HuH-7 (cell line): ENCODE data around the gene NCKAP5.
"Not testable (repeated sequence)": the region's sequence is repeated elsewhere in the genome, so short reads cannot be mapped to it uniquely, and the experiment has no call there.

Source experiments
- DNase-seq: peaks from one replicate; pipeline ENCODE4 v3.0.0; 2011; ENCODE audit warnings: low spot score

NCKAP5 gene

GRCh38 chr2:133266041-133266925 lies 302.0 kb downstream of the NCKAP5 start:
- DNase-seq = peak; percentile 39

GRCh38 chr2:133265432-133265949 lies 302.8 kb downstream of the NCKAP5 start:
- no peak for DNase-seq

GRCh38 chr2:133264989-133265401 lies 303.3 kb downstream of the NCKAP5 start:
- DNase-seq = no peak

- DNase-seq = no peak
Observed at GRCh38 chr2:133262893-133263292, 305.4 kb downstream of the NCKAP5 start.

- DNase-seq = no peak
Observed at GRCh38 chr2:133255360-133255759, 312.9 kb downstream of the NCKAP5 start.

- no peak for DNase-seq
Observed at GRCh38 chr2:133253793-133254192, 314.5 kb downstream of the NCKAP5 start.

- DNase-seq = no peak
Observed at GRCh38 chr2:133252780-133253355, 315.4 kb downstream of the NCKAP5 start.

- no peak for DNase-seq
Observed at GRCh38 chr2:133249362-133249761, 318.9 kb downstream of the NCKAP5 start.

GRCh38 chr2:133248264-133248663 lies 320.0 kb downstream of the NCKAP5 start:
- no peak for DNase-seq

GRCh38 chr2:133247631-133248030 lies 320.6 kb downstream of the NCKAP5 start:
- DNase-seq = no peak

GRCh38 chr2:133241224-133241571 lies 327.1 kb downstream of the NCKAP5 start:
- DNase-seq = no peak

- no peak for DNase-seq
Observed at GRCh38 chr2:133240491-133241223, 327.6 kb downstream of the NCKAP5 start.

- DNase-seq = no peak
Observed at GRCh38 chr2:133235968-133236367, 332.3 kb downstream of the NCKAP5 start.

GRCh38 chr2:133232556-133232955 lies 335.7 kb downstream of the NCKAP5 start:
- no peak for DNase-seq

- no peak for DNase-seq
Observed at GRCh38 chr2:133231264-133231663, 337.0 kb downstream of the NCKAP5 start.

GRCh38 chr2:133229974-133230373 lies 338.3 kb downstream of the NCKAP5 start:
- no peak for DNase-seq

- no peak for DNase-seq
Observed at GRCh38 chr2:133223226-133223625, 345.0 kb downstream of the NCKAP5 start.

- no peak for DNase-seq
Observed at GRCh38 chr2:133221398-133221797, 346.9 kb downstream of the NCKAP5 start.

GRCh38 chr2:133218204-133218603 lies 350.1 kb downstream of the NCKAP5 start:
- DNase-seq = no peak

GRCh38 chr2:133215477-133215876 lies 352.8 kb downstream of the NCKAP5 start:
- DNase-seq = no peak

- no peak for DNase-seq
Observed at GRCh38 chr2:133213651-133214050, 354.6 kb downstream of the NCKAP5 start.

GRCh38 chr2:133209325-133209724 lies 358.9 kb downstream of the NCKAP5 start:
- peak; percentile 5 for DNase-seq

GRCh38 chr2:133206666-133207065 lies 361.6 kb downstream of the NCKAP5 start:
- DNase-seq = not testable (repeated sequence)
